GM23338 (cell line): ENCODE results near the gene TSSC4. TPM values are rescaled to one million over a fixed set of nuclear protein-coding genes. Genes with fewer than 3 reads are reported as not detected.
A peak's percentile ranks its signal among the peaks of the same experiment; 100 is the strongest.

Source experiments
- ATAC-seq: fragments of 200-7000 bp; cut with Tn5 transposase; 3 replicates; pipeline ENCODE4 v1.9.1; 2020
- DNase-seq: peaks from one replicate; pipeline ENCODE4 v3.0.0-alpha.2; 2015; ENCODE audit warnings: low spot score
- H2AFZ ChIP-seq: fragments of 200-600 bp; sonication (generic); 2 replicates; pipeline ENCODE4 v1.8.0; 2016; ENCODE audit warnings: antibody characterized with exemption, mild to moderate bottlenecking, moderate library complexity
- H3F3A ChIP-seq: fragments of 200-600 bp; sonication (generic); replicated peaks from 2 replicates; pipeline ENCODE4 v1.8.0; 2017; ENCODE audit warnings: antibody characterized with exemption, mixed run types, low read depth
- H3K27ac ChIP-seq: fragments of 200-600 bp; sonication (generic); 2 replicates; pipeline ENCODE4 v1.6.1; 2016; ENCODE audit warnings: low read depth
- H3K27me3 ChIP-seq: fragments of 200-600 bp; sonication (generic); 2 replicates; pipeline ENCODE4 v1.8.0; 2016; ENCODE audit warnings: mild to moderate bottlenecking, mixed run types, moderate library complexity; ENCODE audit not compliant: insufficient read depth
- H3K36me3 ChIP-seq: fragments of 200-600 bp; sonication (generic); 2 replicates; pipeline ENCODE4 v1.8.0; 2016; ENCODE audit warnings: mild to moderate bottlenecking; ENCODE audit not compliant: insufficient read depth
- H3K4me1 ChIP-seq: fragments of 200-600 bp; sonication (generic); 2 replicates; pipeline ENCODE4 v1.8.0; 2016; ENCODE audit warnings: mild to moderate bottlenecking, moderate library complexity; ENCODE audit not compliant: insufficient read depth
- H3K4me2 ChIP-seq: fragments of 200-600 bp; sonication (generic); 2 replicates; pipeline ENCODE4 v1.7.1; 2017; ENCODE audit warnings: mixed run types
- H3K4me3 ChIP-seq: fragments of 200-600 bp; sonication (generic); 2 replicates; pipeline ENCODE4 v1.6.1; 2016; ENCODE audit warnings: mixed run types
- H3K79me2 ChIP-seq: fragments of 200-600 bp; sonication (generic); replicated peaks from 2 replicates; pipeline ENCODE4 v1.8.0; 2017; ENCODE audit warnings: mild to moderate bottlenecking; ENCODE audit not compliant: insufficient read depth
- H3K9me2 ChIP-seq: fragments of 200-600 bp; sonication (generic); 2 replicates; pipeline ENCODE4 v1.8.0; 2017; ENCODE audit not compliant: insufficient read depth
- H4K20me1 ChIP-seq: fragments of 200-600 bp; sonication (generic); replicated peaks from 2 replicates; pipeline ENCODE4 v1.8.0; 2017; ENCODE audit warnings: mild to moderate bottlenecking; ENCODE audit not compliant: insufficient read depth
- H3K27ac Mint-ChIP-seq: 2 replicates; pipeline ENCODE4 v1.8.0; 2020; ENCODE audit warnings: inconsistent platforms, mild to moderate bottlenecking, moderate library complexity, mixed read lengths
- H3K27me3 Mint-ChIP-seq: 3 replicates; pipeline ENCODE4 v1.8.0; 2022; ENCODE audit warnings: low read depth, mild to moderate bottlenecking, moderate library complexity, mixed read lengths, inconsistent platforms; ENCODE audit not compliant: insufficient read depth, poor library complexity
- H3K36me3 Mint-ChIP-seq: 3 replicates; pipeline ENCODE4 v1.8.0; 2021; ENCODE audit warnings: low read depth, mild to moderate bottlenecking, inconsistent platforms, moderate library complexity, mixed read lengths
- H3K4me1 Mint-ChIP-seq: 3 replicates; pipeline ENCODE4 v1.8.0; 2020; ENCODE audit warnings: mild to moderate bottlenecking, inconsistent platforms, mixed read lengths
- H3K4me3 Mint-ChIP-seq: 3 replicates; pipeline ENCODE4 v1.8.0; 2021; ENCODE audit warnings: moderate library complexity, mild to moderate bottlenecking, inconsistent platforms, mixed read lengths
- H3K9me3 Mint-ChIP-seq: 3 replicates; pipeline ENCODE4 v1.8.0; 2020; ENCODE audit warnings: moderate library complexity, mild to moderate bottlenecking, inconsistent platforms, mixed read lengths
- CTCF ChIP-seq, 2 experiments: fragments of 200-600 bp in 1 of 2; sonication (generic) in 1 of 2; conservative IDR thresholded peaks; 2 replicates each; pipeline versions ENCODE4 v1.5.1 to v1.6.1; 2016 to 2017; ENCODE audit warnings: antibody characterized with exemption in 2 of 2, low read depth in 2 of 2, mild to moderate bottlenecking in 2 of 2, moderate library complexity in 1 of 2
- ETS1 ChIP-seq: IDR thresholded peaks from 2 replicates; pipeline ENCODE4 v1.6.1; 2016; ENCODE audit warnings: antibody characterized with exemption
- EZH2 ChIP-seq: fragments of 200-600 bp; sonication (generic); IDR thresholded peaks from one replicate; pipeline ENCODE4 v1.8.0; 2017; ENCODE audit warnings: antibody characterized with exemption, mild to moderate bottlenecking, low read depth; ENCODE audit not compliant: unreplicated experiment
- EZH2phosphoT487 ChIP-seq: fragments of 200-600 bp; sonication (generic); IDR thresholded peaks from one replicate; pipeline ENCODE4 v1.8.1; 2018; ENCODE audit warnings: antibody characterized with exemption; ENCODE audit not compliant: unreplicated experiment
- JUNB ChIP-seq: IDR thresholded peaks from one replicate; pipeline ENCODE4 v1.6.1; 2016; ENCODE audit warnings: antibody characterized with exemption; ENCODE audit not compliant: unreplicated experiment
- NANOG ChIP-seq: IDR thresholded peaks from 2 replicates; pipeline ENCODE4 v1.6.1; 2016; ENCODE audit warnings: antibody characterized with exemption, borderline replicate concordance
- POLR2AphosphoS5 ChIP-seq: IDR thresholded peaks from 2 replicates; pipeline ENCODE4 v1.6.1; 2016; ENCODE audit warnings: antibody characterized with exemption, low read depth
- REST ChIP-seq: IDR thresholded peaks from one replicate; pipeline ENCODE4 v1.6.1; 2018; ENCODE audit warnings: antibody characterized with exemption; ENCODE audit not compliant: unreplicated experiment
- STAT1 ChIP-seq: IDR thresholded peaks from one replicate; pipeline ENCODE4 v1.6.1; 2016; ENCODE audit warnings: antibody characterized with exemption; ENCODE audit not compliant: unreplicated experiment
- ZNF114 ChIP-seq: fragments of 250-450 bp; sonication (Bioruptor Pico); IDR thresholded peaks from 2 replicates; pipeline ENCODE4 v1.5.0; 2020; ENCODE audit warnings: mild to moderate bottlenecking, moderate library complexity
- ZNF331 ChIP-seq: fragments of 250-450 bp; sonication (Bioruptor Pico); IDR thresholded peaks from 2 replicates; pipeline ENCODE4 v1.5.0; 2020; ENCODE audit warnings: low read depth, mild to moderate bottlenecking, moderate library complexity
- polyA plus RNA-seq: library from polyadenylated mRNA; unstranded; fragments of >200 nt; fragmentation: Nextera tagmentation; extraction: Ambion mirVana; gene quantifications from 2 replicates; pipeline ENCODE4 v1.2.1, GENCODE V29; 2016
- total RNA-seq: library from RNA; depleted of rRNA; stranded (reverse); fragments of >200 nt; shearing (Covaris generic); gene quantifications from 2 replicates; pipeline ENCODE4 v1.2.3, GENCODE V29; 2014

Gene TSSC4
- total and polyA plus RNA-seq, 2 experiments from 2014 or later = 27.5 to 44.3 TPM

- TF ChIP-seq REST (no peak), CTCF (conservative IDR thresholded peaks at IDR 0.05; ENCODE audit: low read depth in 2 of 2) (no peak), NANOG (no peak), EZH2 (no peak), ETS1 (no peak), ZNF114 (CRISPR knock-in tag) (no peak), ZNF331 (CRISPR knock-in tag) (no peak), POLR2AphosphoS5 (no peak), STAT1 (no peak)
Measured at GRCh38 chr11:2399488-2400068, 972 bp upstream of the TSSC4 start (continued).

- peak overlapping the region; percentile 91; the same call in 1 of the 2 replicates for H3K27ac Mint-ChIP-seq
- peak overlapping the region; percentile 57; the same call in 1 of the 2 replicates for H3K27ac ChIP-seq
- H2AFZ ChIP-seq = peak overlapping the region; percentile 34
- TF ChIP-seq REST (no peak), STAT1 (no peak), CTCF (conservative IDR thresholded peaks at IDR 0.05; ENCODE audit: low read depth in 2 of 2) (no peak), ZNF331 (CRISPR knock-in tag) (no peak), ZNF114 (CRISPR knock-in tag) (no peak), JUNB (no peak), NANOG (no peak), POLR2AphosphoS5 (no peak), EZH2phosphoT487 (no peak)
Measured at GRCh38 chr11:2400762-2401435, 349 bp downstream of the TSSC4 start.

More at GRCh38 chr11:2400762-2401435, 349 bp downstream of the TSSC4 start:
- Mint-ChIP-seq H3K9me3 (no peaks in the 10 kb centered on the region), H3K4me1 (peaks cover 3% of the 10 kb centered on the region; the same call in 2 of the 3 replicates), H3K27me3 (peaks cover 16% of the 10 kb centered on the region), H3K36me3 (peaks cover 19% of the 10 kb centered on the region; the same call in 2 of the 3 replicates), H3K4me3 (peak overlapping the region; percentile 89)
- peak overlapping the region; percentile 96 for H3K4me3 ChIP-seq
- H3K9me2 ChIP-seq = no peaks in the 10 kb centered on the region
- DNase-seq (no peak), ATAC-seq (no peak)
- no peaks in the 10 kb centered on the region for H3F3A ChIP-seq
- no peaks in the 10 kb centered on the region for H3K27me3 ChIP-seq
- H3K79me2 ChIP-seq = peaks cover 12% of the 10 kb centered on the region
- no peaks in the 10 kb centered on the region; the same call in 1 of the 2 replicates for H3K36me3 ChIP-seq
- H4K20me1 ChIP-seq = no peaks in the 10 kb centered on the region
- peaks cover 6% of the 10 kb centered on the region; the same call in 1 of the 2 replicates for H3K4me1 ChIP-seq
- H3K4me2 ChIP-seq = peak overlapping the region; percentile 95
